Skin epidermis (tissue), 12 donors: Measurements from ENCODE around the gene KLHL9.

Experiments used
- H3K27ac ChIP-seq, 21 experiments: fragments of 200-600 bp; sonication (generic) in 11 of 21; one replicate each; pipeline ENCODE4 v1.5.0; 2020; ENCODE audit warnings: mild to moderate bottlenecking in 3 of 21, inconsistent platforms in 2 of 21, moderate library complexity in 2 of 21
- H3K4me3 ChIP-seq, 7 experiments: fragments of 200-600 bp; sonication (generic) in 2 of 7; one replicate each; pipeline ENCODE4 v1.5.0; 2020; ENCODE audit warnings: inconsistent platforms in 2 of 7, mild to moderate bottlenecking in 2 of 7, moderate library complexity in 1 of 7

Gene KLHL9

GRCh38 chr9:21320465-21320864 lies 14.7 kb downstream of the KLHL9 start:
- H3K27ac ChIP-seq: no peak overlapping the region
- no peak overlapping the region for H3K4me3 ChIP-seq

GRCh38 chr9:21317956-21318923 lies 17.0 kb downstream of the KLHL9 start:
- no peak overlapping the region for H3K27ac ChIP-seq
- no peak overlapping the region for H3K4me3 ChIP-seq

GRCh38 chr9:21316860-21317259 lies 18.3 kb downstream of the KLHL9 start:
- Histone ChIP-seq H3K4me3 (no peak overlapping the region), H3K27ac (no peak overlapping the region)

- H3K4me3 ChIP-seq: no peak overlapping the region
Observed at GRCh38 chr9:21316032-21316842, 19.0 kb downstream of the KLHL9 start.

GRCh38 chr9:21314152-21314551 lies 21.1 kb downstream of the KLHL9 start:
- H3K27ac ChIP-seq: no peak overlapping the region

More at GRCh38 chr9:21316032-21316842, 19.0 kb downstream of the KLHL9 start:
- H3K27ac ChIP-seq: no peak overlapping the region

GRCh38 chr9:21311889-21312288 lies 23.3 kb downstream of the KLHL9 start:
- H3K27ac ChIP-seq: no peak overlapping the region
- no peak overlapping the region for H3K4me3 ChIP-seq

More at GRCh38 chr9:21314152-21314551, 21.1 kb downstream of the KLHL9 start:
- no peak overlapping the region for H3K4me3 ChIP-seq

- Histone ChIP-seq H3K27ac (no peak within 1 kb of the TSS), H3K4me3 (no peak within 1 kb of the TSS)
Observed at GRCh38 chr9:21305213-21305612, 30.0 kb downstream of the KLHL9 start, which contains the start of gene IFNA5. TSS of gene IFNA5 (minus strand) at chr9:21305313. CDS start at chr9:21305256, 57 bp downstream.

GRCh38 chr9:21295992-21296391 lies 39.2 kb downstream of the KLHL9 start:
- Histone ChIP-seq H3K4me3 (no peak overlapping the region), H3K27ac (no peak overlapping the region)

- H3K4me3 ChIP-seq: no peak overlapping the region
- no peak overlapping the region for H3K27ac ChIP-seq
Observed at GRCh38 chr9:21294904-21295538, 40.2 kb downstream of the KLHL9 start.

GRCh38 chr9:21294364-21294774 lies 40.8 kb downstream of the KLHL9 start:
- Histone ChIP-seq H3K27ac (no peak overlapping the region), H3K4me3 (no peak overlapping the region)

GRCh38 chr9:21289848-21290247 lies 45.4 kb downstream of the KLHL9 start:
- no peak overlapping the region for H3K27ac ChIP-seq

GRCh38 chr9:21287280-21287679 lies 47.9 kb downstream of the KLHL9 start:
- H3K27ac ChIP-seq: no peak overlapping the region
- no peak overlapping the region for H3K4me3 ChIP-seq

More at GRCh38 chr9:21289848-21290247, 45.4 kb downstream of the KLHL9 start:
- no peak overlapping the region for H3K4me3 ChIP-seq

- H3K27ac ChIP-seq: no peak overlapping the region
- no peak overlapping the region for H3K4me3 ChIP-seq
Observed at GRCh38 chr9:21286659-21287058, 48.5 kb downstream of the KLHL9 start.

GRCh38 chr9:21286099-21286498 lies 49.1 kb downstream of the KLHL9 start:
- H3K4me3 ChIP-seq: no peak overlapping the region
- no peak overlapping the region for H3K27ac ChIP-seq

GRCh38 chr9:21281275-21281674 lies 53.9 kb downstream of the KLHL9 start:
- no peak overlapping the region for H3K27ac ChIP-seq
- H3K4me3 ChIP-seq: no peak overlapping the region
